ENCODE results near the gene SLC6A7.

- TF ChIP-seq, protein P1, sequence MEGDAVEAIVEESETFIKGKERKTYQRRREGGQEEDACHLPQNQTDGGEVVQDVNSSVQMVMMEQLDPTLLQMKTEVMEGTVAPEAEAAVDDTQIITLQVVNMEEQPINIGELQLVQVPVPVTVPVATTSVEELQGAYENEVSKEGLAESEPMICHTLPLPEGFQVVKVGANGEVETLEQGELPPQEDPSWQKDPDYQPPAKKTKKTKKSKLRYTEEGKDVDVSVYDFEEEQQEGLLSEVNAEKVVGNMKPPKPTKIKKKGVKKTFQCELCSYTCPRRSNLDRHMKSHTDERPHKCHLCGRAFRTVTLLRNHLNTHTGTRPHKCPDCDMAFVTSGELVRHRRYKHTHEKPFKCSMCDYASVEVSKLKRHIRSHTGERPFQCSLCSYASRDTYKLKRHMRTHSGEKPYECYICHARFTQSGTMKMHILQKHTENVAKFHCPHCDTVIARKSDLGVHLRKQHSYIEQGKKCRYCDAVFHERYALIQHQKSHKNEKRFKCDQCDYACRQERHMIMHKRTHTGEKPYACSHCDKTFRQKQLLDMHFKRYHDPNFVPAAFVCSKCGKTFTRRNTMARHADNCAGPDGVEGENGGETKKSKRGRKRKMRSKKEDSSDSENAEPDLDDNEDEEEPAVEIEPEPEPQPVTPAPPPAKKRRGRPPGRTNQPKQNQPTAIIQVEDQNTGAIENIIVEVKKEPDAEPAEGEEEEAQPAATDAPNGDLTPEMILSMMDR (IDR thresholded peaks at IDR 0.05) = no peak
- TF ChIP-seq POLR2A (IDR thresholded peaks at IDR 0.05) (no peak), POLR2AphosphoS5 (IDR thresholded peaks at IDR 0.05) (no peak), EP300 (IDR thresholded peaks at IDR 0.05) (no peak)
Measured at GRCh38 chr5:150186137-150186536, 3.7 kb upstream of the SLC6A7 start.

All from upper lobe of left lung (tissue), 4 donors.